HuH-7.5 (cell line): ENCODE data around the gene MAP3K21.

Source experiments
- DNase-seq: peaks from one replicate; pipeline ENCODE4 v3.0.0; 2011; ENCODE audit warnings: low spot score

MAP3K21 gene

GRCh38 chr1:233326811-233327650 lies 493 bp upstream of the MAP3K21 start:
- peak; percentile 64 for DNase-seq

- DNase-seq = peak; percentile 16
Observed at GRCh38 chr1:233328142-233328921, 808 bp downstream of the MAP3K21 start.

GRCh38 chr1:233331676-233332519 lies 4.4 kb downstream of the MAP3K21 start:
- no peak for DNase-seq

GRCh38 chr1:233333086-233333485 lies 5.6 kb downstream of the MAP3K21 start:
- no peak for DNase-seq

- DNase-seq = no peak
Observed at GRCh38 chr1:233334092-233334491, 6.6 kb downstream of the MAP3K21 start.

- DNase-seq = no peak
Observed at GRCh38 chr1:233336554-233337456, 9.3 kb downstream of the MAP3K21 start.

- DNase-seq = no peak
Observed at GRCh38 chr1:233337505-233337904, 10.0 kb downstream of the MAP3K21 start.

- no peak for DNase-seq
Observed at GRCh38 chr1:233338102-233338501, 10.6 kb downstream of the MAP3K21 start.

- DNase-seq = no peak
Observed at GRCh38 chr1:233340031-233340555, 12.6 kb downstream of the MAP3K21 start.

- no peak for DNase-seq
Observed at GRCh38 chr1:233340966-233341516, 13.5 kb downstream of the MAP3K21 start.

- no peak for DNase-seq
Observed at GRCh38 chr1:233342086-233342485, 14.6 kb downstream of the MAP3K21 start.

GRCh38 chr1:233343262-233343661 lies 15.7 kb downstream of the MAP3K21 start:
- no peak for DNase-seq

- no peak for DNase-seq
Observed at GRCh38 chr1:233347338-233347737, 19.8 kb downstream of the MAP3K21 start.

- DNase-seq = no peak
Observed at GRCh38 chr1:233349137-233349536, 21.6 kb downstream of the MAP3K21 start.

- DNase-seq = no peak
Observed at GRCh38 chr1:233354983-233355382, 27.5 kb downstream of the MAP3K21 start.

- no peak for DNase-seq
Observed at GRCh38 chr1:233355841-233356704, 28.5 kb downstream of the MAP3K21 start.

- no peak for DNase-seq
Observed at GRCh38 chr1:233356705-233356987, 29.1 kb downstream of the MAP3K21 start.

- DNase-seq = no peak
Observed at GRCh38 chr1:233357595-233358397, 30.3 kb downstream of the MAP3K21 start.

GRCh38 chr1:233359431-233359830 lies 31.9 kb downstream of the MAP3K21 start:
- DNase-seq = peak; percentile 41
